GM20000 (cell line): Measurements from ENCODE around the gene SOX11.
"Not testable (repeated sequence)": the region's sequence is repeated elsewhere in the genome, so short reads cannot be mapped to it uniquely, and the experiment has no call there.

Experiments used
- DNase-seq: peaks from one replicate; pipeline ENCODE4 v3.0.0; 2012; ENCODE audit warnings: low spot score
- TF ChIP-seq, protein P1 (sequence below): IDR thresholded peaks from 2 replicates; pipeline ENCODE4 v1.5.1; 2012; ENCODE audit warnings: mild to moderate bottlenecking, control low read depth; ENCODE audit errors: extremely low read depth, missing control alignments

Gene SOX11

DNA sequence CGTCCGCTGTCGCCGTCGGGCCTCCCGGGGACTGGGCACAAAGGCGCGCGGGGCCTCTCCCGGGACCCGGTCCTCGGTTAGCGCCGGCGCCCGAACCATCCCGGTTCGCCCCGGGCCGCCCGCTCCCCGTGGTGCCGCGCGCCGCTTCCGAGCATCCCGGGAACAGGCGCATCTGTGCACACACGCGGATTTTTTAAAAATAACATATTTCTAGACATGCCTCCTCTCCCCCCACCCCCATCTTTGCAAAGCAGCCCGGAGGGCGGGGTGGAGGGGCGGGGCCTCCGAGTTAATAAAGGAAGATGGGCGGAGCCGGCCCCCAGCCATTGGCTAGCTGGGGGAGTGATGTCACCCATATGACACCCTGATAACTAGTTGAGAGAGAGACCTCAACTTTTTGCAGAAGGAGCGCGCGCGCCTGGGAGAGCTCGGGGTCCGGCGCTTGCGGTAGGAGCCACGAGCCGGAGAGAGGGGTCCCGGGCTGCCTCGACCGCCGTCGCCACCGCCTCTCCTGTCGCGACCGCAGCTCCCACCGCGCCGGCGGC, at the start of gene SOX11:
Gene SOX11, plus strand, starts transcription at position 400 of the 545 bp plus-strand sequence. CDS start 338 bp downstream, outside the sequence.
- peak; percentile 47 for DNase-seq
- TF ChIP-seq, protein P1, sequence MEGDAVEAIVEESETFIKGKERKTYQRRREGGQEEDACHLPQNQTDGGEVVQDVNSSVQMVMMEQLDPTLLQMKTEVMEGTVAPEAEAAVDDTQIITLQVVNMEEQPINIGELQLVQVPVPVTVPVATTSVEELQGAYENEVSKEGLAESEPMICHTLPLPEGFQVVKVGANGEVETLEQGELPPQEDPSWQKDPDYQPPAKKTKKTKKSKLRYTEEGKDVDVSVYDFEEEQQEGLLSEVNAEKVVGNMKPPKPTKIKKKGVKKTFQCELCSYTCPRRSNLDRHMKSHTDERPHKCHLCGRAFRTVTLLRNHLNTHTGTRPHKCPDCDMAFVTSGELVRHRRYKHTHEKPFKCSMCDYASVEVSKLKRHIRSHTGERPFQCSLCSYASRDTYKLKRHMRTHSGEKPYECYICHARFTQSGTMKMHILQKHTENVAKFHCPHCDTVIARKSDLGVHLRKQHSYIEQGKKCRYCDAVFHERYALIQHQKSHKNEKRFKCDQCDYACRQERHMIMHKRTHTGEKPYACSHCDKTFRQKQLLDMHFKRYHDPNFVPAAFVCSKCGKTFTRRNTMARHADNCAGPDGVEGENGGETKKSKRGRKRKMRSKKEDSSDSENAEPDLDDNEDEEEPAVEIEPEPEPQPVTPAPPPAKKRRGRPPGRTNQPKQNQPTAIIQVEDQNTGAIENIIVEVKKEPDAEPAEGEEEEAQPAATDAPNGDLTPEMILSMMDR: no peak

DNA sequence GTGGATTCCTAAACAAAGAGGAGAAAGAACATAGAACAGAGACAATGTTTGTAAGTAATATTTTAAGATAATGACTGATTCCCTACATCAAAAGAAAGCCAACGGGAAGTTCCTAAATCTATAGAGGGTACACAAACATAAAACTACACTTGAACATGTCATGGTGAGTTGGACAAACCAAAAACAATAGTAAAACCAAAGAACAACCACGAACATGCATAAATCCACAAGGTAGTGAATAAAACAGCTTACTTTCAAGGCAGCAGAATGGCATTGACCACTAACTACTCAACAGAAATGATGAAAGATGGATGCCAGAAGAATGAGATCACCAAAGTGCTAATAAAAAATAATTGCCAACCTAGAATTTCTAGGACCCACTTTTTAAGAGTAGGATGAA, 39.5 kb upstream of the SOX11 start:
- not testable (repeated sequence) for DNase-seq

DNA sequence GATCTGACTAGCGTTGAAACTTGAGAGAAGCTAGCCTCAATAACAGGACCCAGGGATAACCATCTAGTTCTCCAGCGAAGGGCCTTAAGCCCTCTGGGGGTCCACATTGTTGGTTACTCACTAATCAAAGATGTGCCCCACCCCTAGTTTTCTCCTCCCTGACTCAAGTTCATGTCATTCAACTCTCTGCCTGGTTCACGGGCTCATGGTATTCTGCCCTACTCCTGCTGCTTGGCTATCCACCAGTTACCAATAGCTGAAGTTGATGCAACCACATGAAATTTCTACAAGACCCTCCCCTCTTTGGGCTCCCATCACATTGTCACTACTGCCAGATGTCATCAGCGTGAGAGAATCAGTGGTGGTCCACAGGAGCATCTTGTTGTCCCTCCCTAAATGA, 38.4 kb upstream of the SOX11 start:
- DNase-seq: not testable (repeated sequence)

DNA sequence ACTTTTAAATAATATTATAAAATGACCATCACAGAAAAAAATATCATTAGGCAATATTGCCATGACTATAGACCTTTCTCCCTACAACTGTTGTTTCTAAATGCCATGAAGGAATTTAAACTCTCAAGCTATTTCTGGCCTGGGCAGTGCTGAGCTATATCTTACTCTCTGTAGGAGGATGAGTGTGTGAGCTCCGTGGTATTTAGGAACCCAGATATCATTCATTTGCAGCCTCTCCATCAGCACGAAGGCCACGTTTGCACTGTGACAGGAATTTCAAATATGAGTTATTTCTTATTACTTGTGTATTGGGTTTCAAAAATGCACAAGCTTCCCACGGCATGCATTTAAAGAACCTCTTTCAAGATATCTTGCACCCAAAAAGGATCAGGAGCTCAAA, 35.0 kb upstream of the SOX11 start:
- TF ChIP-seq, protein P1: no peak
- no peak for DNase-seq

DNA sequence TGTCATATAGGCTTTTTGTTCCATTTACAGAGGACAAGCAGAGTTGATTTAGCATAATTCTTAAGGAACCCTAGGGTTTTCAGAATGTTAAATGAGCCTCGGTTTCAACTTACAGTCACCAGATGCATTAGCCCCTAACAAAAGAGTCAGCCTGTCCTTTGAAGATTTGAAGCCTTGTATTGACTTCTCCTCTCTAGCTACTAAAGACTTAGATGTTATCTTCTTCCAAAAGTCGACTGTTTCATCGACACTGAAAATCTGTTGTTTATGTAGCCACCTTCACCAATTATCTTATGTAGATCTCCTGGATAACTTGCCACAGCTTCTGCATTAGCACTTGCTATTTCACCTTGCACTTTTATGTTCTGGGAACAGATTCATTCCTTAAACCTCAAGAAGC, 31.6 kb upstream of the SOX11 start:
- no peak for DNase-seq
- TF ChIP-seq, protein P1: no peak

DNA sequence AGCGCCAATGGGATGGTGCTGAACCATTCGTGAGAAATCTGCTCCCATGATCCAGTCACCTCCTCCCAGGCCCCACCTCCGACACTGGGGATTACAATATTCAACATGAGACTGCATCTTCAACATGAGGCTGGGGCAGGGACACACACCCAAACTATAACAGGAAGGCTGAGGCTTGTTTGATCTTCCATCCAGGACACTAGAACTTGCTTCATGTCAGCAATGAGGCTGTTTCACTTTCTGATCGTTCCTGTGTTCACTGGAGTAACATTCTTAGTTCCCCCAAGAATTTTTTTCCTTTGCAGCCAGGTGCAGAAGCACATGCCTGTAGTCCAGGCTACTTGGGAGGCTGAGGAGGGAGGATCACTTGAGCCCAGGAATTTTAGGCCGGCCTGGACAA, 30.8 kb upstream of the SOX11 start:
- TF ChIP-seq, protein P1: no peak

DNA sequence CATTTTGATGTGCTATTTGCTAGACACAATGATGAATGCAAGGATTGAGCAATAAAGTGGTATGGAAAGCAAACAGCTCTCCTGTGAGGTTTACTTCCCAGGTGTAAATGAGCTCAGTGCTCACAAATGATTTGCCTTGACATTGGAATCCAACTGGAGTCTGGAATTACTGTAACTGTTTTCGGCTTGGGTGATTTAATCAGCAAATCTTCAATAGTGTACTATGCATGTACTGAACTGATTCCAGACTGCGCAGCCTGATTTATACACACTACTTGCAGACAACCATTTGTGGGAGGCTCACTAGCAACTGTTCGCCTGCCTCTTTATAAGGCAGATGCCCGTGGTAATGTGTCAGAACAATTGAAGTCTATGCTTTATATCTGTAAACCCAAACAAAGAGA, 27.9 kb upstream of the SOX11 start:
- TF ChIP-seq, protein P1: no peak
- peak; percentile 0 for DNase-seq

More for the DNA sequence above, 30.8 kb upstream of the SOX11 start:
- DNase-seq: no peak

DNA sequence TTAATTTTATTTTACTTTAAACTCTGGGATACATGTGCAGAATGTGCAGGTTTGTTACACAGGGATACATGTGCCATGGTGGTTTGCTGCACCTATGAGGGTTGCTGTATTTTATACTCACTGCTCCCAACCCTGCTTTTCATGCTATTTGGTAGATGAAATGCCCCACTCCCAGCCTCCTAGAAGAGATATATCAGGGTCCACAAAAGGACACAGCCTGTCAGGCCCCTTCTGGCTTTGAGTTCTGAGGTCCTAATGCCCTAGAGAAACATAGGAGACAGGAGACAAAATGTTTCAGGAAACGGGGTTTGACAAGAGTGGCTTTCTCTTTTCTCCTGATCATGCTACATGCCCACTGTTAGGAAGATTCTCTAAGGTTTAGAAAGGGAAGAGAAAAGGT, 27.1 kb upstream of the SOX11 start:
- no peak for DNase-seq
- TF ChIP-seq, protein P1: no peak
